Upper lobe of left lung (tissue), 6 donors: ENCODE measurements around the gene RNF31. TPM values are rescaled to one million over a fixed set of nuclear protein-coding genes. Genes with fewer than 3 reads are reported as not detected.

Experiments
- ATAC-seq, 2 donors: fragments of 200-7000 bp; cut with Tn5 transposase; one replicate each; pipeline ENCODE4 v1.9.1; 2022; ENCODE audit warnings: mild to moderate bottlenecking in 2 of 2, moderate library complexity in 2 of 2; ENCODE audit not compliant: low FRiP score in 2 of 2
- DNase-seq, 2 donors: peaks; one replicate each; pipeline ENCODE4 v3.0.0-alpha.2; 2019 to 2020
- H3K27ac ChIP-seq, 4 donors: fragments of 200-600 bp; sonication (generic); one replicate each; pipeline ENCODE4 v1.5.1; 2016 to 2019
- H3K27me3 ChIP-seq, 4 donors: fragments of 200-600 bp; sonication (generic); one replicate each; pipeline ENCODE4 v1.5.1; 2017 to 2019
- H3K36me3 ChIP-seq, 4 donors: fragments of 200-600 bp; sonication (generic); one replicate each; pipeline ENCODE4 v1.5.1; 2016 to 2019
- H3K4me1 ChIP-seq, 4 donors: fragments of 200-600 bp; sonication (generic); one replicate each; pipeline ENCODE4 v1.5.1; 2018 to 2019
- H3K4me3 ChIP-seq, 4 donors: fragments of 200-600 bp; sonication (generic); one replicate each; pipeline ENCODE4 v1.5.1; 2017 to 2019; ENCODE audit warnings: mild to moderate bottlenecking in 2 of 4, moderate library complexity in 1 of 4
- H3K9me3 ChIP-seq, 4 donors: fragments of 200-600 bp; sonication (generic); one replicate each; pipeline ENCODE4 v1.5.1; 2018 to 2019
- CTCF ChIP-seq, 6 experiments: fragments of 450-650 bp in 4 of 6; fragments of 200-600 bp in 2 of 6; sonication (generic) in 2 of 6; IDR thresholded peaks; one replicate each; pipeline ENCODE4 v1.5.1; 2016 to 2019; ENCODE audit warnings: antibody characterized with exemption in 6 of 6
- EP300 ChIP-seq, 4 donors: sonication (generic); formaldehyde crosslinking; IDR thresholded peaks; one replicate each; pipeline ENCODE4 v1.5.1; 2017; ENCODE audit warnings: antibody characterized with exemption in 4 of 4, control low read depth in 2 of 4
- POLR2A ChIP-seq, 4 donors: fragments of 450-650 bp; IDR thresholded peaks; one replicate each; pipeline ENCODE4 v1.5.1; 2016 to 2017; ENCODE audit warnings: antibody characterized with exemption in 4 of 4, mild to moderate bottlenecking in 2 of 4
- POLR2AphosphoS5 ChIP-seq, 2 donors: sonication (generic); formaldehyde crosslinking; IDR thresholded peaks; one replicate each; pipeline ENCODE4 v1.5.1; 2017; ENCODE audit warnings: antibody characterized with exemption in 2 of 2
- WGBS, 2 donors: methylation state at CpG; one replicate each; pipeline ENCODE4 v1.1.5; 2017 to 2018; 5-methylcytosine and 5-hydroxymethylcytosine counted together
- total RNA-seq, 6 donors: library from RNA; depleted of rRNA in 4 of 6; stranded (reverse); fragments of >200 nt in 4 of 6; gene quantifications; one replicate each; pipeline versions ENCODE4 v1.1.0 to v1.2.1, GENCODE V29; 2016 to 2021
- donor health status: DM: no; HTN: no; CAD: no; lungs with moderate emphysema.
- donor health status: DM: no; HTN: yes; CAD: no; lungs with severe emphysema.

RNF31 gene
- total RNA-seq, result 100 to 1,000 TPM in 2 of 6 donors, 10 to 100 TPM in 4; 52.1 to 173 (median 63.9) TPM

GRCh38 chr14:24146978-24147760, at the start of gene RNF31:
RNF31 (plus strand) TSS chr14:24147498; CDS start chr14:24147699, 201 bp downstream.
- no peaks in the 10 kb centered on the region for H3K9me3 ChIP-seq
- H3K4me1 ChIP-seq, result peaks cover 22 to 41% (median 25%) of the 10 kb centered on the region in 4 donors
- peak within 1 kb of the TSS; percentile 87 to 96 (median 92) for H3K27ac ChIP-seq
- peaks cover 29 to 45% (median 37%) of the 10 kb centered on the region in 4 donors for H3K36me3 ChIP-seq
- ATAC-seq (peak; percentile 97 to 98), DNase-seq (peak; percentile 94 to 99)
- no peaks in the 10 kb centered on the region for H3K27me3 ChIP-seq
- H3K4me3 ChIP-seq, result peak within 1 kb of the TSS; percentile 67 to 99 (median 93)
- 0 to 1% methylated on average over 10 to 39 of the region's 57 CpGs for WGBS, 2 donors
- no peak for TF ChIP-seq CTCF (IDR thresholded peaks at IDR 0.05)
- TF ChIP-seq POLR2A (IDR thresholded peaks at IDR 0.05), result peak in 3 of 4 donors; percentile 43 to 71 (median 70)
- TF ChIP-seq POLR2AphosphoS5 (IDR thresholded peaks at IDR 0.05), result peak; percentile 48 to 74

GRCh38 chr14:24098229-24098926, 48.9 kb upstream of the RNF31 start:
- 92 to 96% methylated on average over 4 to 16 of the region's 16 CpGs for WGBS, 2 donors
- no peak overlapping the region for H3K27ac ChIP-seq

GRCh38 chr14:24098927-24099813, 48.1 kb upstream of the RNF31 start:
- peaks cover 3 to 56% (median 41%) of the 10 kb centered on the region in 4 donors for H3K36me3 ChIP-seq
- no peaks in the 10 kb centered on the region for H3K27me3 ChIP-seq
- DNase-seq (peak in 1 of 2 donors; percentile 78), ATAC-seq (no peak)
- peaks cover 4 to 27% (median 12%) of the 10 kb centered on the region in 4 donors for H3K4me1 ChIP-seq
- no peak overlapping the region for H3K27ac ChIP-seq
- H3K4me3 ChIP-seq, result no peak overlapping the region
- TF ChIP-seq CTCF (IDR thresholded peaks at IDR 0.05), result no peak
- TF ChIP-seq POLR2AphosphoS5 (IDR thresholded peaks at IDR 0.05), result no peak
- TF ChIP-seq EP300 (IDR thresholded peaks at IDR 0.05), result no peak
- no peak for TF ChIP-seq POLR2A (IDR thresholded peaks at IDR 0.05)
- H3K9me3 ChIP-seq, result no peaks in the 10 kb centered on the region
- WGBS, 2 donors, result 90 to 94% methylated on average over 5 to 6 of the region's 17 CpGs

More at GRCh38 chr14:24098229-24098926, 48.9 kb upstream of the RNF31 start:
- DNase-seq (no peak), ATAC-seq (no peak)
- Histone ChIP-seq H3K9me3 (no peaks in the 10 kb centered on the region), H3K36me3 (peaks cover 3 to 48% (median 36%) of the 10 kb centered on the region in 4 donors), H3K27me3 (no peaks in the 10 kb centered on the region), H3K4me1 (peaks cover 7 to 32% (median 17%) of the 10 kb centered on the region in 4 donors), H3K4me3 (no peak overlapping the region)
- TF ChIP-seq POLR2A (IDR thresholded peaks at IDR 0.05) (no peak), POLR2AphosphoS5 (IDR thresholded peaks at IDR 0.05) (no peak), CTCF (IDR thresholded peaks at IDR 0.05) (no peak), EP300 (IDR thresholded peaks at IDR 0.05) (no peak)

GRCh38 chr14:24100197-24100981, 46.9 kb upstream of the RNF31 start:
- TF ChIP-seq EP300 (IDR thresholded peaks at IDR 0.05) (no peak), POLR2AphosphoS5 (IDR thresholded peaks at IDR 0.05) (no peak), CTCF (IDR thresholded peaks at IDR 0.05) (no peak), POLR2A (IDR thresholded peaks at IDR 0.05) (no peak)
- DNase-seq (no peak), ATAC-seq (no peak)
- Histone ChIP-seq H3K27me3 (no peaks in the 10 kb centered on the region), H3K9me3 (no peaks in the 10 kb centered on the region), H3K4me3 (no peak overlapping the region), H3K36me3 (peaks cover 3 to 56% (median 41%) of the 10 kb centered on the region in 4 donors), H3K4me1 (peaks cover 4 to 19% (median 5%) of the 10 kb centered on the region in 4 donors), H3K27ac (no peak overlapping the region)
- WGBS, 2 donors, result 86 to 89% methylated on average over 4 of the region's 4 CpGs
